Stimulated activated CD8-positive, alpha-beta memory T cell treated with anti-CD3 and anti-CD28 coated beads, Interleukin-15, amount 100 ng/mL, for 4 hours (primary cell): Measurements from ENCODE around the gene SPRR3.
"Not testable (repeated sequence)": the region's sequence is repeated elsewhere in the genome, so short reads cannot be mapped to it uniquely, and the experiment has no call there.

ENCODE experiments used
- DNase-seq, 2 donors: peaks; one replicate each; pipeline ENCODE4 v3.0.0-alpha.2; 2020; ENCODE audit warnings: low read depth in 2 of 2

SPRR3 gene

DNA sequence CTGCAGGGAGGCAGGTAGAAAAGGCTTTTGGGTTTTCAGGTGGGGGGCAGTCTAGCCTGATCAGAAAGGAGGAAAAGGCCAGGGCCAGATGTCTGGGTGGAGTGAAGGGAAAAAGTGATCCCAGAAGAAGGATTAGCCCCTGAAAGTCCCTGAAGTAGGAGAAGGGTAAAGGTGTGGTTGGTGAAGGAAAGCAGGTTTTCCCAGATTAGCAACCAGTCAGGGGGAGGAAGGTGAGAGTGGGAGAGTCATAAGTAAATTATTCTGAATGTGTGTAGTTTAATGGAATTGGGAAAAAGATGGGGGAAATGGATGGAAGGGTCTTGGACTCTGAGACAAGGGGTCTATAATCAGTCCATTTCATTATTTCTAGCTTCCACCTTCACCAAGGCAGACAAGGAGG lies 18.3 kb upstream of the SPRR3 start:
- DNase-seq, result no peak

- DNase-seq, result no peak
Observed at GRCh38 chr1:152983743-152984142, 17.8 kb upstream of the SPRR3 start, which contains the start of gene SPRR1A. Gene SPRR1A, plus strand, starts transcription at chr1:152984081. Its CDS starts 1,150 bp downstream, at chr1:152985231.

DNA sequence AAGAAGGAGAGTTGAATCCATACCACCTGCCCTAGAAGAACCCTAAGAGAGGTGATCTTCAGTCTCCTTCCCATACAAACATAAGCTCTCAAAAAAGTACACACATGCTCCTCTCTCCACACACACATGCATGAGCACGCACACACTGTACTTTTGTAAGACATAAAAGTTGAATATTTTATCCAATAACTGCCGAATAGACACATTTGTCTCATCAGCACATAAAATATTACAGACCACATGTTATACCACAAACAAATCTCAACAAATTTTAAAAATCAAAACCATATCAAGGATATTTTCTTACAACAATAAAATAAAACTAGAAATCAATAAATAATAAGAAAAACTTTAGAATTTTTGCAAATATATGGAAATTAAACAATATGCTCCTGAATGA lies 15.0 kb upstream of the SPRR3 start:
- DNase-seq, result no peak

GRCh38 chr1:152993186-152993585 lies 8.4 kb upstream of the SPRR3 start:
- no peak for DNase-seq

- no peak for DNase-seq
Observed at GRCh38 chr1:152995842-152996241, 5.7 kb upstream of the SPRR3 start.

- DNase-seq, result no peak
Observed at GRCh38 chr1:152996633-152997400, 4.7 kb upstream of the SPRR3 start.

GRCh38 chr1:152997901-152998300 lies 3.6 kb upstream of the SPRR3 start:
- no peak for DNase-seq

- DNase-seq, result no peak
Observed at GRCh38 chr1:152998476-152998875, 3.1 kb upstream of the SPRR3 start.

DNA sequence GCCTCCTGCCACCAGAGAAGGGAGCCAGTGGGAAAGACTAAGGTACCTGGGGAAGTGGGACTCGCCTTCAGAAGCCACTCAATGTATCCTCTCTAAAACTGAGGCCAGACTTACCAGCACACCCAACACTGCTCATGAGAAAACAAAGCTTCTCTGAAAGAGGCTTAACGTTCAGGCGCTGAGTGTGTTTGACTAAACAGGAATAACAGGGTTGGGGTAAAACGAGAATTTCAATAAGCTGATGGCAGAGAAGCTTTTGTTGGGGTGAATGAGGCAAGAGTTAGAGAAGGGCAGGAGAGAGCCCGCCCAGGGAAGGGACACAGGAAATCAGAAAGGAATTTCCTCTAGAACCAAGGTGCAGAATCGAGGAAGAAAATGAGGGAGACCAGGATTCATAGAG lies 1.7 kb upstream of the SPRR3 start:
- no peak for DNase-seq

DNA sequence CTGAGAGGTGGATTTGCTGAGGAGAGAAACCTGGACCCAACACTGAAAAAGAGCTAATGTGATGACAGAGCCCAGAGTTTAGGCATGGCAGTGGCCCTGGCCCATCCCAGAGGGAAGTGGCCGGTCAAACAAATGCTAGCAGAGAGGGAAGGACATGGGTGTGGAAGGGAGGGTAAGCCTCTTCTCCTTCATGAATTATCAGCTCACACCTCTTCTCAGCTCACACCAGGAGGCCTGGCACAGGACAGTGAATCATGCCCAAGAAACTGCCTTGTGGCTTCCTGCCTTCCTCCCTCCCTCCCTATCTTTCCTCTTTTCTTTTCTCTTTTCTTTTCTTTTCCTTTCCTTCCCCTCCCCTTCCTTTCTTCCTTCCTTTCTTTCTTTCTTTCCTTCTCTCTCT lies 1.3 kb upstream of the SPRR3 start:
- DNase-seq, result no peak

- DNase-seq, result not testable (repeated sequence)
Observed at GRCh38 chr1:153011235-153011758, 9.7 kb downstream of the SPRR3 start.

DNA sequence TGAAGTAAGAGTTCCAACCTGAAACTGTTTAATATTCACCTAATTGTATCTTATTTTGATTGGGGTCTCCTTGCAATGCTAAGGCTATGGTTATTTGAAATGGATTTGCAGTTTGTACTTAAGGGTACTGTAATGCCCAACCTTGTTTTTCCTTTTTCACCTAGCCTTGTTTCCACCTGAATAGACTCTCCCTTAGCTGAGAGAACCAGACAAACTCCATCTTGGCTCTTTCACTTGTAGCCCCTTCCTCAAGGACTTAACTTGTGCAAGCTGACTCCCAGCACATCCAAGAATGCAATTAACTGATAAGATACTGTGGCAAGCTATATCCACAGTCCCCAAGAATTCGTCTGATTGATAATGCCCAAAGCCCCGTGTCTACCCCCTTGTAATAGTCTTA lies 20.3 kb downstream of the SPRR3 start:
- not testable (repeated sequence) for DNase-seq

GRCh38 chr1:153022340-153022739 lies 20.8 kb downstream of the SPRR3 start:
- DNase-seq, result not testable (repeated sequence)

- no peak for DNase-seq
Observed at GRCh38 chr1:153023109-153023508, 21.6 kb downstream of the SPRR3 start.

DNA sequence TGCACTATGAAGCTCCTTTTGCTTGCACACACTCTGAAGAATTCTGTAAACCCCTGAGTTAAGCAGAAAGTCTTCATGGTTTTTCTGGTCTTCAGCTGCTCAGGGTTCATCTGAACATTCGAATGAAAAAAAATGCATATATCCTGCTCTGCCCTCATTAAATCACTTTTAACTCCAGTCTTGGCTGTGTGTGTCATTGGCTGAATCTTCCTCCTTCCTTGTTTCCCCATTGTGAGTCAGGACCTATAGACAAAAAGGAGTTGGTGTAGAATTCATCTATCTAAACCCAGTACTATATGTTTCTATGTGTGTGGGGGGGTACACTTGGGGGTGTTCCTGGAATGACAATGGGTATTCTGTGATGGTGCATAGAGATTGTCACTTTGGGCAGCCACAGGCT lies 22.9 kb downstream of the SPRR3 start:
- DNase-seq, result no peak

DNA sequence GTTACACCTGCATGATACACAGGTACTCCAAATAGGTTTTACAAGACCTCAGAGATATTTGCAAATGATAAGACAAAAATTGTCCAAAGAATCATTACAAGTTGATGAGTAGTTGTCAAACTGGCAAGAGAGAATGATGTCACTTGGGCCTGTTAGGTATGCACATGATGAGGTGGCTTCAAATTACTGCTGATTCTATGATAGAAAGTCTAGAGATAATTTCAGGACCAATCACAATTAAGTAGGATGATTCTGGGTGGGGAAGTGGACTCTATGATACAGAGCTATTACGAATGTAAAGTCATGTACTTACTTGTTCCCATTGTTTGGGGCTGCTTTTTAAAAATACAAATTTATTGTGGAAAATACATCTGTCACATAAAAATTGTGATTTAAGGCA lies 24.2 kb downstream of the SPRR3 start:
- DNase-seq, result no peak

DNA sequence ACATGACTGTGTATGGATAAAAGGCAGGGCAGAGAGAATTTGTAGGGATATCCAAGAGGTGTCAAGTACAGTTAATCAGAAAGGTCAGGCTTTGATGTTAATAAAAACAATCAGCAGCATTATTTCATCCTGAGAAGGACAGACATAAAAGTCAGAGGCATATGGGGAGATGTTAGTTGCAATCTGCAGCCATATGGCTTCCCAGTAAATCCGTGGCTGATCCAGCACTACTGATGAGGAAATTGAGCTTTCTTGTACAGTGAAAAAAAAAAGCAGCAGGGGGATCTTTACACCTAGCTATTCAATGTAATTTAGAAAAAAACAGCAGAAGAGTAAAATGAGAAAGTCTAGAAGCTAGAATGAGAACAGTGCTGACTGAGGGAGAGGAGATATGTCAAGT lies 27.2 kb downstream of the SPRR3 start:
- DNase-seq, result no peak

DNA sequence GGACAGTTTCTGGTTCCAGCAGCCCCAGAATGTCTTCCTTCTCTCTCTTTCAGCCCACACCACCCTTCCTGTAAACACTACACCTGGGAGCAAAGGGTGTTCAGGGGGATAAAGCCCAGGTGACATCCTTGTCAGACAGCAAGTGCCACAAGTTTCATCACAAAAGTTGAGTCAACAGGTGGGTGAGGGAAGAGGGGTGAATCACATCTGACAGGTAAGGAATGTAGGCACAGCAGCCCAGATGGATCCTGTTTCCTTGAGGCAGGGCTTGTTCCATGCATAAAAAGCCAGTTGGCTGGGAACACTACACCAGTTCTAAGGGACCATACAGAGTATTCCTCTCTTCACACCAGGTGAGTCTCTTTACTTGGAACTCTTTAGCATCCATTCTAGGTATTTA lies 29.3 kb downstream of the SPRR3 start, which contains the start of gene SPRR1B:
SPRR1B (plus strand) TSS at position 309 of the 400 bp plus-strand sequence. CDS start 1,143 bp downstream, outside the sequence.
- no peak for DNase-seq

GRCh38 chr1:153032073-153032472 lies 30.5 kb downstream of the SPRR3 start:
- no peak for DNase-seq

DNA sequence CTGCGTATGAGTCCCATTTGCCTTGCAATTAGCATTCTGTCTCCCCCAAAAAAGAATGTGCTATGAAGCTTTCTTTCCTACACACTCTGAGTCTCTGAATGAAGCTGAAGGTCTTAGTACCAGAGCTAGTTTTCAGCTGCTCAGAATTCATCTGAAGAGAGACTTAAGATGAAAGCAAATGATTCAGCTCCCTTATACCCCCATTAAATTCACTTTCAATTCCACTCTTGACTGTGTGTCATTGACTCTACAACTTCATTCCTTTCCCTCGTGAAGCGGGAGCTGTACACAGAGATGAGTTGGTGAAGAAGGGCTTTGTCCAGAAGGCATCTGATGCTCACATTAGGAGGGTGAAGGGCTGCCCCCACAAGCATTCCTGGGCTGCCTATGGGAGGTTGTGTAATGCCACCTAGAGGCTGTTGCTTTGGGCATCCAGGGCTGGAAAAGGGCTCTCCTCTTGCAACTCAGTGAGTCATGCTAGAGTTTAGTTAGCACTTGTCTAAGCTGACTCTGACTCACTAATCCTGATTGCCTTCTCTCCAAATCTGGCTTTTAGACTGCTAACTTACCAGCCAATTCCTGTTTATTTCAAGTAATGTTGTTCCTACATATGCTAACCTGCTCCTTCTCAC lies 31.2 kb downstream of the SPRR3 start:
- no peak for DNase-seq

GRCh38 chr1:153035211-153035610 lies 33.7 kb downstream of the SPRR3 start:
- DNase-seq, result no peak

DNA sequence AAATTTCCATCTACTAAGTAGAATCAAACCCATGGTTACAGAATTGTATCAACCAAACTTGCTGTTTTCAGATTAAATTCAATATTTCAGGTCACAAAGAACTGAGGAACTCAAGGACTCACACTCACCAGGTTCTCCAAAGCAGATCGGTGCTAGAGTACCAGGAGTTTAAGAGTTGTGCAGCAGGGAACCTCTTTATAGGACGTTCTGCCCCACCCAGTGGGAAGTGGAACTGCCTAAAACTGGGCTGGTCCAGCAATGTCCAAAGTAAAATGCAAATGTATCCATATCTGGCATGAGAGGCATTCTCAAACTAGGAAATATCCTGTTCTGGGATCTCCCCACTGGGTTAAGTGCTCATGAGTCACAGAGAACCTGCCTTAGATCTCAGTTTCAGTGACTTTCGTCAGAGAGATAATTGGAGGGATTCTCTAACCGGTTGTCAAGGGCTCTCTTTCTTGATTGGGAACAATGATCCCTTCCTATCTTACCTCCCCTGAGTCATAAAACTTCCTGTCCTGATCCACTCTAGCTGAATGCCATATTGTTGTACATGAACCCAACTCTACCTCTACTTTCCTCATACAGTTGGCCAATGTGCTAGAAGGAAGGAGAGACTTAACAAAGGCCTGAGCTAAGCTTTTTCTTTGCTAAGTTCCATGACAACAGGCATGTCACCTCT lies 39.5 kb downstream of the SPRR3 start, which contains the start of gene SPRR2D:
SPRR2D (minus strand) TSS at position 171 of the 682 bp plus-strand sequence. CDS start 774 bp downstream, outside the sequence.
- DNase-seq, result no peak
